ENCODE measurements around the gene NID2.

The NID2 gene

GRCh38 chr14:52103416-52103815, 34.6 kb upstream of the NID2 start:
- TF ChIP-seq CTCF (IDR thresholded peaks at IDR 0.05; ENCODE audit: low read depth, low read length) = no peak
- TF ChIP-seq EZH2phosphoT487 (IDR thresholded peaks at IDR 0.05; ENCODE audit: low read depth) = no peak
- Histone ChIP-seq H2AFZ (ENCODE audit: low read depth, low read length) (no peak overlapping the region), H3K9ac (ENCODE audit: low read length) (no peak overlapping the region), H3K36me3 (replicated peaks; ENCODE audit: low read depth, low read length) (no peaks in the 10 kb centered on the region), H3K27ac (ENCODE audit: low read length) (no peak overlapping the region), H3K79me2 (ENCODE audit: low read length) (no peaks in the 10 kb centered on the region), H3K9me3 (ENCODE audit: insufficient read depth, low read length) (no peaks in the 10 kb centered on the region), H3K27me3 (ENCODE audit: low read depth, low read length) (no peaks in the 10 kb centered on the region), H4K20me1 (ENCODE audit: insufficient read depth, low read length) (no peaks in the 10 kb centered on the region), H3K4me3 (ENCODE audit: low read length) (no peak overlapping the region), H3K4me2 (ENCODE audit: low read length) (no peak overlapping the region), H3K4me1 (ENCODE audit: low read length) (no peaks in the 10 kb centered on the region)

GRCh38 chr14:52095794-52096193, 26.9 kb upstream of the NID2 start:
- no peaks in the 10 kb centered on the region for H3K9me3 ChIP-seq (ENCODE audit: insufficient read depth, low read length)
- no peak overlapping the region for H3K27ac ChIP-seq (ENCODE audit: low read length)
- no peak overlapping the region for H3K4me3 ChIP-seq (ENCODE audit: low read length)
- H2AFZ ChIP-seq (ENCODE audit: low read depth, low read length) = no peak overlapping the region
- no peak overlapping the region for H3K9ac ChIP-seq (ENCODE audit: low read length)
- no peak overlapping the region for H3K4me2 ChIP-seq (ENCODE audit: low read length)
- TF ChIP-seq EZH2phosphoT487 (IDR thresholded peaks at IDR 0.05; ENCODE audit: low read depth) = no peak
- no peaks in the 10 kb centered on the region for H3K36me3 ChIP-seq (replicated peaks; ENCODE audit: low read depth, low read length)
- peaks cover 4% of the 10 kb centered on the region; the same call in 1 of the 2 replicates for H3K27me3 ChIP-seq (ENCODE audit: low read depth, low read length)
- no peaks in the 10 kb centered on the region for H4K20me1 ChIP-seq (ENCODE audit: insufficient read depth, low read length)
- no peaks in the 10 kb centered on the region for H3K79me2 ChIP-seq (ENCODE audit: low read length)
- H3K4me1 ChIP-seq (ENCODE audit: low read length) = no peaks in the 10 kb centered on the region

- no peak overlapping the region for H3K27ac ChIP-seq (ENCODE audit: low read length)
- no peak for TF ChIP-seq CTCF (IDR thresholded peaks at IDR 0.05; ENCODE audit: low read depth, low read length)
- no peak for TF ChIP-seq EZH2phosphoT487 (IDR thresholded peaks at IDR 0.05; ENCODE audit: low read depth)
- H4K20me1 ChIP-seq (ENCODE audit: insufficient read depth, low read length) = no peaks in the 10 kb centered on the region
- H3K9ac ChIP-seq (ENCODE audit: low read length) = no peak overlapping the region
- H3K4me1 ChIP-seq (ENCODE audit: low read length) = no peaks in the 10 kb centered on the region
- H3K4me3 ChIP-seq (ENCODE audit: low read length) = no peak overlapping the region
- no peak overlapping the region for H3K4me2 ChIP-seq (ENCODE audit: low read length)
- H3K9me3 ChIP-seq (ENCODE audit: insufficient read depth, low read length) = no peaks in the 10 kb centered on the region
- peaks cover 4% of the 10 kb centered on the region; the same call in 1 of the 2 replicates for H3K27me3 ChIP-seq (ENCODE audit: low read depth, low read length)
- no peak overlapping the region for H2AFZ ChIP-seq (ENCODE audit: low read depth, low read length)
- no peaks in the 10 kb centered on the region for H3K79me2 ChIP-seq (ENCODE audit: low read length)
- no peaks in the 10 kb centered on the region for H3K36me3 ChIP-seq (replicated peaks; ENCODE audit: low read depth, low read length)
These were observed 26.5 kb upstream of the NID2 start for GRCh38 chr14:52095336-52095735.

- Histone ChIP-seq H3K9me3 (ENCODE audit: insufficient read depth, low read length) (no peaks in the 10 kb centered on the region), H3K4me2 (ENCODE audit: low read length) (no peak overlapping the region), H3K9ac (ENCODE audit: low read length) (no peak overlapping the region), H3K27me3 (ENCODE audit: low read depth, low read length) (peaks cover 4% of the 10 kb centered on the region; the same call in 1 of the 2 replicates), H3K4me1 (ENCODE audit: low read length) (no peaks in the 10 kb centered on the region), H4K20me1 (ENCODE audit: insufficient read depth, low read length) (no peaks in the 10 kb centered on the region), H3K4me3 (ENCODE audit: low read length) (no peak overlapping the region), H3K27ac (ENCODE audit: low read length) (no peak overlapping the region), H3K36me3 (replicated peaks; ENCODE audit: low read depth, low read length) (no peaks in the 10 kb centered on the region), H3K79me2 (ENCODE audit: low read length) (no peaks in the 10 kb centered on the region), H2AFZ (ENCODE audit: low read depth, low read length) (no peak overlapping the region)
- TF ChIP-seq CTCF (IDR thresholded peaks at IDR 0.05; ENCODE audit: low read depth, low read length) = no peak
These were observed 25.9 kb upstream of the NID2 start for GRCh38 chr14:52094546-52095271.
